Ovary (tissue), 9 donors: Measurements from ENCODE around the gene PLEKHH1. TPM values are rescaled to one million over a fixed set of nuclear protein-coding genes. Genes with fewer than 3 reads are reported as not detected.

Experiments
- DNase-seq, 5 donors: peaks; one replicate each; pipeline ENCODE4 v3.0.0-alpha.2; 2019 to 2020
- H3K27ac ChIP-seq, 2 donors: fragments of 200-600 bp; one replicate each; pipeline versions ENCODE4 v1.5.1 to v1.8.0; 2019 to 2022
- H3K27me3 ChIP-seq: fragments of 200-600 bp; one replicate; pipeline ENCODE4 v1.8.0; 2022
- H3K36me3 ChIP-seq: fragments of 200-600 bp; sonication (generic); one replicate; pipeline ENCODE4 v1.5.1; 2019
- H3K4me1 ChIP-seq: one replicate; pipeline ENCODE4 v1.8.1; 2013; ENCODE audit warnings: mild to moderate bottlenecking, moderate library complexity; ENCODE audit not compliant: insufficient read depth
- H3K4me3 ChIP-seq: fragments of 200-600 bp; sonication (generic); one replicate; pipeline ENCODE4 v1.5.1; 2017
- H3K9me3 ChIP-seq, 2 donors: fragments of 200-600 bp in 1 of 2; sonication (generic) in 1 of 2; one replicate each; pipeline versions ENCODE4 v1.5.1 to v1.8.1; 2013 to 2019; ENCODE audit warnings: mild to moderate bottlenecking in 1 of 2, moderate library complexity in 1 of 2
- CTCF ChIP-seq, 3 donors: fragments of 450-650 bp in 2 of 3; fragments of 200-600 bp in 1 of 3; IDR thresholded peaks; one replicate each; pipeline versions ENCODE4 v1.5.1 to v1.8.0; 2016 to 2022; ENCODE audit warnings: antibody characterized with exemption in 3 of 3, mild to moderate bottlenecking in 1 of 3
- EP300 ChIP-seq: sonication (generic); formaldehyde crosslinking; IDR thresholded peaks from one replicate; pipeline ENCODE4 v1.6.1; 2017; ENCODE audit warnings: antibody characterized with exemption
- POLR2A ChIP-seq: fragments of 450-650 bp; IDR thresholded peaks from one replicate; pipeline ENCODE4 v1.6.1; 2017; ENCODE audit warnings: antibody characterized with exemption, mild to moderate bottlenecking, moderate library complexity
- WGBS, 3 donors: extraction: QIAGEN DNeasy Blood & Tissue Kit in 1 of 3; methylation state at CpG; one replicate each; pipeline versions ENCODE4 v1.1.5 to v1.1.7; 2013 to 2017; 5-methylcytosine and 5-hydroxymethylcytosine counted together
- intact Hi-C, 4 donors: fragments of 100-400 bp; cut with DNase I; formaldehyde crosslinking; loops; one replicate each; pipeline versions ENCODE4 v1.11.0 to v1.15.1; 2022 to 2023
- polyA plus RNA-seq, 2 donors: library from polyadenylated mRNA; stranded (reverse); fragments of 200-250 nt in 1 of 2; fragments of 350-450 nt in 1 of 2; fragmentation: Illumina TruSeq in 1 of 2; extraction: RNeasy Lipid Tissue Mini Kit (QIAGEN cat#74804) in 1 of 2; gene quantifications; one replicate each; pipeline ENCODE4 v1.2.3, GENCODE V29; 2013 to 2014
- total RNA-seq, 7 donors: library from RNA; depleted of rRNA in 2 of 7; stranded (reverse); fragments of >200 nt in 2 of 7; fragmentation: NEBNext Ultra II Directional in 3 of 7; extraction: Animal tissue kit (Norgen Biotek cat#: 25700) in 3 of 7; gene quantifications; one replicate each; pipeline versions ENCODE4 v1.1.0 to v1.2.4, GENCODE V29; 2016 to 2023
- donor health status: DM: no; HTN: no; CAD: no; lungs with moderate emphysema.
- donor health status: DM: no; HTN: no; CAD: no.
- donor health status: Bipolar disorder and iron deficiency.
- donor health status: DM: yes; HTN: yes; CAD: no.
- donor health status: DM: no; HTN: no; CAD: no.
- donor health status: DM: yes; HTN: yes; CAD: no.

Gene PLEKHH1
- total and polyA plus RNA-seq, 9 donors, result 0.78 to 15.7 (median 3.9) TPM

GRCh38 chr14:67555518-67556090, 22.5 kb downstream of the PLEKHH1 start:
- Histone ChIP-seq H3K9me3 (no peaks in the 10 kb centered on the region), H3K4me1 (no peaks in the 10 kb centered on the region), H3K36me3 (no peaks in the 10 kb centered on the region), H3K27ac (no peak overlapping the region), H3K27me3 (no peaks in the 10 kb centered on the region), H3K4me3 (no peak overlapping the region)
- 80 to 87% (median 83%) methylated on average over 11 of the region's 11 CpGs for WGBS, 3 donors
- intact Hi-C loops, result no loop called here
- no peak for DNase-seq
- TF ChIP-seq POLR2A (no peak), EP300 (no peak), CTCF (IDR thresholded peaks at IDR 0.05) (no peak)

GRCh38 chr14:67556671-67557070, 23.6 kb downstream of the PLEKHH1 start:
- no peak for TF ChIP-seq EP300
- TF ChIP-seq POLR2A, result no peak
- no peak for TF ChIP-seq CTCF (IDR thresholded peaks at IDR 0.05)
- intact Hi-C loops, result no loop called here
- Histone ChIP-seq H3K4me1 (no peaks in the 10 kb centered on the region), H3K9me3 (no peaks in the 10 kb centered on the region), H3K4me3 (no peak overlapping the region), H3K36me3 (no peaks in the 10 kb centered on the region), H3K27ac (no peak overlapping the region), H3K27me3 (no peaks in the 10 kb centered on the region)
- DNase-seq, result no peak
- 53 to 70% (median 64%) methylated on average over 2 of the region's 2 CpGs for WGBS, 3 donors

- WGBS, 3 donors, result 70 to 74% (median 71%) methylated on average over 7 of the region's 7 CpGs
- Histone ChIP-seq H3K9me3 (no peaks in the 10 kb centered on the region), H3K36me3 (no peaks in the 10 kb centered on the region), H3K4me3 (no peak overlapping the region), H3K4me1 (no peaks in the 10 kb centered on the region), H3K27me3 (no peaks in the 10 kb centered on the region), H3K27ac (no peak overlapping the region)
- TF ChIP-seq POLR2A (no peak), CTCF (IDR thresholded peaks at IDR 0.05) (no peak), EP300 (no peak)
- no peak for DNase-seq
- intact Hi-C loops, result no loop called here
These were observed 24.0 kb downstream of the PLEKHH1 start for GRCh38 chr14:67557118-67557517.

GRCh38 chr14:67557656-67558055, 24.6 kb downstream of the PLEKHH1 start:
- WGBS, 3 donors, result 85 to 89% (median 87%) methylated on average over 3 of the region's 3 CpGs
- Histone ChIP-seq H3K4me3 (no peak overlapping the region), H3K27ac (no peak overlapping the region), H3K36me3 (no peaks in the 10 kb centered on the region), H3K9me3 (no peaks in the 10 kb centered on the region), H3K4me1 (no peaks in the 10 kb centered on the region), H3K27me3 (no peaks in the 10 kb centered on the region)
- DNase-seq, result no peak
- no peak for TF ChIP-seq POLR2A
- TF ChIP-seq CTCF (IDR thresholded peaks at IDR 0.05), result no peak
- no peak for TF ChIP-seq EP300
- intact Hi-C loops, result no loop called here
